HG03354 (cell line): Measurements from ENCODE around the gene CHST11.
"Not testable (repeated sequence)": the region's sequence is repeated elsewhere in the genome, so short reads cannot be mapped to it uniquely, and the experiment has no call there.

Experiments used
- ATAC-seq: cut with Tn5 transposase; IDR thresholded peaks from one replicate; pipeline ENCODE4 v1.9.1; 2021; ENCODE audit warnings: mild to moderate bottlenecking; ENCODE audit not compliant: unreplicated experiment, poor library complexity, severe bottlenecking

Gene CHST11

DNA sequence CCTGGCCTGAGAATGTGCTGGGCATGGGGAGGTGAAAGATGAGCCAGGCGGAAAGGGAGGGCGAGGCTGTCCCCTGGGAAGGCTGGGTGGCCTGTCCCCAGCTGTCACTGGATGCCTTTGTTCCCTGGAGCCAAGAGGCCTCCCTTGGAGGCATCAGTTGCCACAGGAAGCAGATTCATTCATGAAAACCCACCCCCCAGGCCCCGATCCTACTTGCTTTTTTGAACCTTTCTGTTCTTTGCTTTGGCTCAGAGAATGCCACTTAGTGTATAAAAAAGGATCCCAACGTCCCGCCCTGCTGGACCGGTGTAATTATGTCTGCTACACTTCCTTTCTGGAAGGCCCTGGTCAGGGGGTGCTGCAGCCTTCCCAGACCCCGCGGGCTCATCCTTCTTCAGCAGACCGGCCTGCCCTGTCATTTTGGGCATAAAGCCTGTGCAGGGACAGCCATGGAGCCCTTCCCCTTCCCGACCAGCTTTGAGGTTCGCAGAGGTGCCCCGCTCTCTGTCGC is 281.1 kb downstream of the CHST11 start:
- no peak for ATAC-seq

DNA sequence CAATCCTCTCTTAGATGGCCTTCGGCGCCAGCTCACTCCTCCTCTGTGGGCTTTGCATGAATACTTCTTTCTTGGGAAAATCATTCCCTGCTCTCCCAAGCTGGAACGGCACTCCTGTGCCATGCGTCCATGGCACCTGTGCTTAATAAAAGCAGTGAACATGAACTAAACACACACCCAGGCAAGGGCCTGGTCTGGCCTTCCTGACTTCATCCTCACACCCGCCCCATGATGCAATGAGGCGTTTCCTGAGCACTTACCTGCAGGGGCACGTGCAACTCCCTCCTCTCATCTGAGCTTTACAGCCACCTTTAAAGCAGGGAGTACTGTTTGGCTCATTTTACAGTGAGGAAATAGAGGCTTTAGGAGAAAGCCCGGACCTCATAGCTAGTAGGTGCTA is 281.6 kb downstream of the CHST11 start:
- ATAC-seq, result no peak

DNA sequence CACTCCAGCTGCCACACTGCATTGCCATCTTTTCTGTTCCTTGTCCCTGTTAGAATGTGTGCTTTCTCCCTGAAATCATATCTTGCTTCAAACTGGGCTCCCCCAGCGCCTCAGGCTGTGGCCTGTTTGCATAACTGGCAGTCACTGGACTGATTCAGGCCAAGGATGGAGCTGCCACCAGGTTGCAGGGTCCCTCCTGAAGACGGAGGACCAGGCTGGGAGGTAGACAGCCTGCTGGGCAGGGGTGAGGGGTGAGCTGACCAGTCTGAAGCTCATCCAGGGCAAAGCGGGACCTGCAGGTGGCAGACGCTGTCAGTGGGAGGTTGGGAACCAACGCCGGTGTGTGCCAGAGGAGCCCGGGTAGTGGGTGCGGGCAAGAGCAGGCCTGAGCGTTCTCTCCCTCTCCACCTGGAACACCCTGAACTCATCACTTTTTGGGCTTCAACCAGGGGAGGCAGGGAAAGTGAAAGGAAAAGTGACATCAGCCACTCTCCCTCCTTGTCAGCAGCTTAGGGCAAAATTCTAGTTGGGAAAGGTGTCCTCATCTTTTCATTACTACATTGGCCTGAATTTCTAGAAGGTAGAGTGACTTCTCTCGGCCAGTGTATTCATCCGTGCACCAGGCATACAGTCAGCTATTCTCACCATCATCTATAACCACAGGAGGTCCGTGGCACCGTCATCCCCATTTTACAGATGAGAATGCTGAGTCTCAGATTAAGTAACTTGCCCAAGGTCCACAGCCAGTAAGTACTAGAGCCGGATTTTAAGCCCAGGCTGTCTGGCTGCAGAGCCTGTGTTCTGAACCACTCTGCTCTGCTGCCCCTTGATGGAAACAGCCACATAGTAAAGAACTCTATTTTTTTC is 282.3 kb downstream of the CHST11 start:
- no peak for ATAC-seq

DNA sequence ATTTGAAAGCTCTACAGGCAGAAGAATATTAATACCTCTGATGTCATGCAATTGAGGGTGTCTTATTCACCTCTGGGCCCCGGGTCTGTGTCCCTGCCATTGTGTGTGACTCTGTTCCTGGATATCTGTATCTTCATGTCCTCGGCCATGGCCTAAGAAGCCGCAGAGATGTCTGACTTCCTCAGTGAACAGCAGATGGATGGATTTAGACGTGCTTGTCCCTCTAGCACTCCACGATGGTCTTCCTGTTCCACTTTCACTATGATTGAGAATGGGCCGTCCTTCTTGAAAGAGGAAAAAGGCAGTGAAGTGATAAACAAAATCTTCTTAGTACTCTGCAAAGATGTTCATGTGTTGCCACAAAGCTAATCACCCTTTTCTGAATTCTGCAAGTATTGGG is 283.9 kb downstream of the CHST11 start:
- peak; percentile 69 for ATAC-seq

DNA sequence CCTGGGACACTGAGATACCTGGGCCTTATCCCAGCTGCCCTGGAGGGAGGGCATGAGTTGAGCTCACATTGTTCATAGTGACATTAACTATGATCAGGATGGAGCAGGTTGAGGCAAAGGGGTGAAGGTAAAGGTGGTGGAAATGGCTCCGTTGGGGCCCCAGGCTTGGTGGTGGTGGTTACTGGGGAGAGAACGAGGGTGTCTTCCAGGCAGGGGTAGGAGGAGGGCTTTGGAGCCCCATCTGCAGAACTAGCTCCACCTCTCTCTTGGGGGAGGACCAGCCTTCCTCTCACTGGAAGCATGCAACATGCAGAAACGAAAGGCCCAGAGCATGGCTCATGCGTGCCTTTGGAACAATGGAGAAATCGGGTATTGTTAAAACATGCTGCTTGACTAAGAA is 284.3 kb downstream of the CHST11 start:
- peak; percentile 27 for ATAC-seq

DNA sequence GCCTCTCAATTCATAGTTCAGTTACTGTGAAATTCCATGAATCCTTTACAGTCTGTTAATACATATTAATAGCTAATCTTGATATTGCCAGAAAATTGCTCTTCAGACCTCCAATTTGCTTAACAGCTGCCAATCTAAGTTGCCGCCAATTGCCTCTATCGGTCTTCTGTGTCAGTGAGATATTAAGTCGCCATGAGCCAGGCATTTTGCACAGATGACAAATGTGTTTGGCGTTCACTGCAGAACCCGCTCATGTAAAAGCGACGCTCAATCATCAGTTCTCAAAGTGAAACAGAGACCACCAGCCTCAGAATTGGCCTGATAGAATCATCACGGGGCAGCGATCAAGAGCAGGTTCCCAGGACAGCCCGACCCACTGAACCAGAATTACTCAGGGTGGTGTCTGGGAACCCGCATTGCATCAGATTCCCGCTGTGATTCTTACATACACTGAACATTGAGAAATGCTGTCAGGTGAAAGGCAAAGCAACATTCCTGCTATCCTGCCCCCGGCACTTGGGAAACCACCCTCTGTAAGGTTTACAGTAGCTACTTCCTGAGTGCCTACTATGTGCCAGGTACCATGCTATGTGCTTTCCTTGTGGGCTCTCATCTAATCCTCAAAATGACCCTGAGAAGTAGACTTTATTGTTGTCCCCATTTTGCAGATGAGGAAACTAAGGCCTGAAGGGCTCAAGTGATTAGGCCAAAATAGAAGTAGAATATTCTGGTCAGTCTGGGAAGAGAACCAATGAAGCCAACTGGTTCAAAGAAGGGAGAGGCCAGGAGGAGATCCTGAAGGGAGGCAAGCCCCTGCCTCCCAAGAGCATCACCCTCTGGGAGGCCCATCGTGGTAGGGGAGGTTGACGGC is 285.0 kb downstream of the CHST11 start:
- ATAC-seq, result no peak

DNA sequence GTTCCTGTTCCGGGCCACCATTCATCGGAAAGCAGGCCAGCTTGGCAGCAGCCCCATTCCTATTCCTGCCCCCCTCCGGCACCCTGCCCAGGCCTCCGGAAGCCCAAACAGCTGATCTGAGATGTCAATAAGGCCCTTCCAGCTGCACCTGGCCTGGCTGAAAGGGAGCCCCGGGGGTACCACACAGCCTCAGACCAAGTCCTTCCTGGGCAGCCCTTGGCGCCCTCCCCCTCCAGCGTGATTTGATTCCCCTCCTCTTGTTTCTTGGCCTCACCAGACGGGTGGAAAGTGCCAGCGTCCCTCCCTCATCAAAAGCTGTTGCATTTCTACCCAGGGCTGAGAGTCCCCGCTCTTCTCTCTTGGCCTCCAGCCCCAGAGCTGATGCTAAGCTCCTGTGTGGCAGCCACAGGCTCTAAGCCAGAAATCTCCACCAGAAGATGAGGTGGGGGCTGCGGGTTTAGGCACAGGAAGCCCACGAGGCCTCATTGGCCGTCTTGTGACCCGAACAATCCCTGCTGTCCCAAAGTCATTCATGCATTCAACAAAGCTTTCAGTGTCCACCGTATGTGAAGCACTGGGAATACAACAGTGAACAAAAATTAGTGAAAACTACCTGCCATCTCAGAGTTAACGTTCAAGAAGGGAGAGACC is 285.9 kb downstream of the CHST11 start:
- ATAC-seq, result no peak

DNA sequence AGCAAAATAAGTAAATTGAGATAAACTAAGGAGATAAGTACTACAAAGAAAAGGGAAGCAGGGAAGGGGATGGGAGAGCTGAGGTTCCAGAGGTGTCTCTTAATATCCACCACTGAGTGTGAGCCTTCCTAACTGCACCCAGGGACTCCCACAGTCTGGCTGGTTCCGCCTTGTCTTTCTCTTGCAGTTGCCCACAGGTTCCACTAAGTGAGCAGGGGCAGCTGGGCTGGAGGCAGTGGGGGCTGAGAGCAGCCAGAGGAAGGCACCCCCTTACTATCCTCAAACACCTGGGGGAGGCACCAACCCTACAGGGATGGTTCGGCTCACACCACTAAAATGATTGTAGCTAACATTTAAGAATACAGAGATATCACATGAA is 286.4 kb downstream of the CHST11 start:
- ATAC-seq, result no peak

DNA sequence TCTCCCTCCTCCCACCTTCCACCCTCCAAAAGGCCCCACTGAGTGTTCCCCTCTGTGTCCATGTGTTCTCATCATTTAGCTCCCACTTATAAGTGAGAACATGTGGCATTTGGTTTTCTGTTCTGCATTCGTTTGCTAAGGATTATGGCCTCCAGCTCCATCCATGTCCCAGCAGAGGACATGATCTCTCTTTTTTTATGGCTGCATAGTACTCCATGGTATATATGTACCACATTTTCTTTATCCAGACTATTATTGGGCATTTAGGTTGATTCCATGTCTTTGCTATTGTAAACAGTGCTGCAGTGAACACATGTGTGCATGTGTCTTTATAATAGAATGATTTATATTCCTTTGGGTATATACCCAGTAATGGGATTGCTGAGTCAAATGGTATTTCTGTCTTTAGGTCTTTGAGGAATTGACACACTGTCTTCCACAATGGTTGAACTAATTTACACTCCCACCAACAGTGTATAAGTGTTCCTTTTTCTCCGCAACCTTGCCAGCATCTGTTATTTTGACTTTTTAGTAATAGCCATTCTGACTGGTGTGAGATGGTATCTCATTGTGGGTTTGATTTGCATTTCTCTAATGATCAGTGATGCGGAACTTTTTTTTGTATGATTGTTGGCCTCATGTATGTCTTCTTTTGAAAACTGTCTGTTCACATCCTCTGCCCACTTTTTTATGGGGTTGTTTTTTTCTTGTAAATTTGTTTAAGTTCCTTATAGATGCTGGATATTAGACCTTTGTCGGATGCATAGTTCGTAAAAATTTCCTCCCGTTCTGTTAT is 287.2 kb downstream of the CHST11 start:
- ATAC-seq, result not testable (repeated sequence)

DNA sequence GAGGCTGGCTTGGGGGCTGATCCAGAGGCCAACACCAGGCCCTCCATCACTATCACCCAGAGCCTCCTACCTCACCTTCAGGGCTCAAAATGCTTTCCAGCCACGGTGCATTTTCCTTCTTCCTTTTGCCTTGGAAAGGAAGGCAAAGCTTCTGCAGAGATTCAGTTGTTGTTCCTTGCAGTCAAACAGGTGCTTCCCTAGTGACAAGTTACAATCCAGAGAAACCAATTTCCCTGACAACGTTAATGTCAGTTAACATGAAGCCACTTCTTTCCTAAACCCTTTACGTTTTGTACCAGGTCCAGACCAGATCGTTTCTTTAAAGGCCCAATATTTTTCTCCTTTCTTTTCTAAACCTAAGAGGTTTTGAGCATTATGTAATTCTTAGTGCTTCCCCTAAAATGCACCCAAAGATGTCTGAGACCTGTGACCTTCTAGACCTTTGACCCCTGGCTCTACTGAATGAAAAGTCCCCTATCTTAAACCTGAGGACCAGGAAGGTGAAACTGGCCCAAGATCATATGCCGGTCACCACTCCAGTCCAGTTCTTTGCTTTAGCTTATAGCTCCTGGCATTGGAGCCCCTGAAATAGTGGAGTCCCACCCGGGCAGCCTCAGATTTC is 289.8 kb downstream of the CHST11 start:
- ATAC-seq, result no peak

DNA sequence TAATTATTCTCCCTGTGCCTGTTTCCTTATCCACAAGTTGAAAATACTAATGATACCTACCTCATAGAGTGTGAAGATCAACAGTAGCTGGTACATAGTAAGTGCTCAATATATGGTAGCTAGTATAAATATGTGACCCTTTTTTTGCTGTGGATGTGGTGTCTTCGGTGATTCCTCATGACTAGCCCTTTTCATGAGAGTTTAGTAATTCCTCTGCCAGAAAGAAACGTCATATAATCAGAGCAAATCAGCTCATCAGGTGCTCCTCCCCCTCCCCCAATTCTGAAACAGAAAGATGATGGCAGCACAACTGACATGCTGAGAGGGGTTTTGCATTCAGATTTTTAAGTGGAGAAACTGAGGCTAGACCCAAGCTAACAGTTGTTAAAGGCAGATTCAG is 290.6 kb downstream of the CHST11 start:
- no peak for ATAC-seq

DNA sequence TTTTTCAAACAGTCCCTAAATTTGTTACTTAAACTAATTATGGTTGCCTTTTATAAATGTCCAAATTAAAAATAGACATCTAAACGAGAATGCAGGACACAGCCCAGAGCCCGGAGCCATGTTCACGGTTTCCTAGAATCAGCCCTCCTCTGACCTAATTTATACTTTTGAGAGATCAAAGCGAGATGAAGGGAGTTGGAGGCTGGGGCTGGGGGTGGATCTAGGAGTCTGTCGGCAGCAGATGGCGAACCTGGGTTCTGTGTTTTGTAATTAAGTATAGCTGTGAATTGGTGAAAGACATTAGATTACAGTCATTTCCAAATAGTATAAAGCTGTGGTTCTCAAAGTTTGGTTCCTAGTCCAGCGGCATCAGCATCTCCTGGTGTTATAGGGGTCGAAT is 291.2 kb downstream of the CHST11 start:
- ATAC-seq, result no peak

DNA sequence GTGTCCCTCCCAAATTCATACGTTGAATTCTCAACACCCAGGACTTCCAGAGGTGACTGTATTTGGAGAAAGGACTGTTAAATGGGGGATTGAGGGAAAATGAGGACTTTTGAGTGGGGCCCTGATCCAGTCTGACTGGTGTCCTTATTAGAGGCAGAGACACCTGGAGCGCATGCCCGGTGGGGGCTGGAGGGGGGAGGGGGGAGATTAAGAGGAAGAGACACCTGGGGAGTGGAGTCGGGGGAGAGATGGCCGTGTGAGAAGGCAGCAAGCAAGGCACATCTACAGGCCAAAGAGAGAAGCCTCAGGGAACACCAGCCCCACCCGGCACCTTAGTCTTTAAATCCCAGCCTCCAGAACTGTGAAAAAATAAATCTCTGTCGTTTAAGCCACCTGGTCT is 291.6 kb downstream of the CHST11 start:
- ATAC-seq, result no peak

DNA sequence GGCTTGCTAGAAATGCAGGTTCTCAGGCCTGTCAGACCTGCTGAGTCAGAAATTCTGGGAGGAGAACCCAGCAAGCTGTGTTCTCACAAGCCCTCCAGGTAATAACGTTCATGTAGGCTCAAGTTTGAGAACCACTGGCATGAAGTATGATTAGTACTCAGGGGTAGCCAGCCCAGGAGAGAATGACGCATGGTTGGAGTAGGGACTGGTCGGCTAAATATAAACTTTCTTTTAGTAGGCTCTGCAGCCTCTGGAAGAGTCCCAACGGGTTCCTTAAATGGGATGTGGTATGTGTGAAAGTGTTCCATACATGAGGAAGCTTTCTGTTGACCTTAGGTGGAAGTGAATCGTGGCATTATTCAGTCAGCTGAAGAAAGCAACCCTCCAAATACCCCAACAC is 292.0 kb downstream of the CHST11 start:
- ATAC-seq, result no peak

DNA sequence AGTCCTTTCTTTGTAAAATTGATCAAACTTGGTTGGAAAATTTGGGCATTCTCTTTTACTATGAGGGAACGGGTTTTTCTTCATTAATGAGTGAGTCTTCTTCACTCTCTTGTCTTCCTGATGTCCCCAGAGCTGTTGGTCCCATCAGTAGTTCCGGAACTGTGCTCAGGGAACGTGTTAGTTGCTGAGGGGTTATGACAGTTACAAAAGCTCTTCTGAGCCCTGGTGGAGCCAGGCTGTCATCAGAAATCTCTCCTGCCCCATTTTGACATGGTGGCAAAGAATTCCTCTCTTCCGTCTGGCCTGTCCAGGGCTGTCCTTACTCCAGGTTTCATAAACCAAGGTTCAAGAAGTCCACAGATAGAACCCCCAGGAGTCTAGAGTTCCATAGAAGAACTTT is 292.8 kb downstream of the CHST11 start:
- no peak for ATAC-seq

DNA sequence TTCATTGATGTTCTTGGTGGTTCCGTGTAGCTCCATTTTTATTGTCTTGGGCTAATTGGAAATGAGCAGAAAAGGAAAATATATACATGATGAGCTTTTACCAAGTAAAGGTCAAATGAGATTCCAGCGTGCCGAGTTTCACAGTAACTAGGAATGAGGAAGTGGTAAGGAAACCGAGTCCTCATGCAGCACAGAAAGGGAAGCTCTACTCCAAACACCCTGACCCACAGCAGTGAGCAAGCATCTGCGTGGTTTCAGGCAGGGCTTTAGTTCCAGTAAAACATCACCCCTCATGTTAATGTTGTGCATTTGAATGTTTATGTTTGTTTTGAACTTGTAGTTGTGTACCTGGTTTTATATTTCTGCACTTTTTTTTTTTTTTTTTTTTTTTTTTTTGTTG is 293.3 kb downstream of the CHST11 start:
- peak; percentile 64 for ATAC-seq

DNA sequence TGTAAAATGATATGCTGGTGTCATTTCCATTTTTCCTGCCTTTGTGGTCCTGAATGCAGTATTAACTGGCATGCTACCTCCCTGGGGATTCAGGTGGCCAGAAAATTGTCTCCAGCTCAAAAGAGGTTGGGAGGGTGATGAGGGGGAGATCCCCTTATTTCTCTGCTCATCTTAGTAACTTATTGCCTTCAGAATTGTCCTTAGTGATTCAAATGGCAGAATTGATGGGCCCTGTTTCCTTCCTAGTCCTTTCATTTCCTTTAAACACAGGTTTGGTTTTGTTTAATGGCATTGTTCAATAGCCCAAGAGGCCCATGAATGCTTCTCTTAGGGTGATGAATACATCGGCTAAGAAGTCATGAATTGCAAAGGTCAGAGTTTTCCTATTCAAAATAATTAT is 294.4 kb downstream of the CHST11 start:
- ATAC-seq, result peak; percentile 40

DNA sequence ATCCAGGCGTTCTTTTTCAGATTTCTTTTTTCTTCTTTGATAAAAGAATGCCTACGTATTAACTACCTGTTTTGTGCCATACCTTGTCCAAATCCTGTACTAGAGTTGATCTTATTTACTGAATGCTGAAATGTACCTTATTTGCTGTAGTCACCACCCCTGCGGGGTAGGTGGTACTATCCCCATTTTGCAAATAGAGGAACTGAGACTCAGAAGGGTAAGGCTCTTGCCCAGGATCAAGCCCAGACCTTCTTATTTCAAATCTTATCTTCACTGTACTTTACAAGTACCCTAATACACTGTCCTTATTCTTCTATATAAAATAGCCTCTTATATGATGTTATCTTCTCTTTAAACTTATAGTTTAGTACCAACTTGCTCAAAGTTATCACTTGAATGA is 294.8 kb downstream of the CHST11 start:
- ATAC-seq, result peak; percentile 79

DNA sequence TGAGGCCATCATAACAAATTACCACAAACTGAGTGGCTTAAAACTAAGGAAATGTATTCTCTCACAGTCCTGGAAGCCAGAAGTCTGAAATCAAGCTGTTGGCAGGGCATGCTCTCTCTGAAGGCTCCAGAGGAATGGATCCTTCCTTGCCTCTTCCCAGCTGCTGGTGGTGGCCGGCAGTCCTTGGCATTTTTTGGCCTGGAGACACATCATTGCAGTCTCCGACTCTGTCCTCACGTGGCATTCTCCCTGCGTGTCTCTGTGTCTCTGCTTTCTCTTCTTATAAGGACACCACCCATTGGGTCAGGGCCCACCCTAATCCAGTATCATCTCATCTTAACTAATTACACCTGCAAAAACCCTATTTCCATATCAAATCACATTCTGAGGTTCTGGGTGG is 295.3 kb downstream of the CHST11 start:
- ATAC-seq, result no peak
